T-helper 9 cell (primary cell): ENCODE data around the gene GSTO2.
"Not testable (repeated sequence)": the region's sequence is repeated elsewhere in the genome, so short reads cannot be mapped to it uniquely, and the experiment has no call there.

Source experiments
- DNase-seq: peaks from one replicate; pipeline ENCODE4 v3.0.0-alpha.2; 2020
- total RNA-seq, 2 donors: gene quantifications; one replicate each; lab custom pipeline; 2026; lab: John Stamatoyannopoulos, UW

Gene GSTO2
- 2.1 to 2.4 reads per million in 2 donors for total RNA-seq

- DNase-seq = peak; percentile 96
Measured at GRCh38 chr10:104268713-104269645, at the start of gene GSTO2. Gene GSTO2 (plus strand): TSS chr10:104269184. CDS start chr10:104274916, 5,732 bp downstream.

GRCh38 chr10:104220522-104220921, 48.5 kb upstream of the GSTO2 start:
- DNase-seq = no peak

GRCh38 chr10:104223304-104223703, 45.7 kb upstream of the GSTO2 start:
- no peak for DNase-seq

- no peak for DNase-seq
Measured at GRCh38 chr10:104230490-104230889, 38.5 kb upstream of the GSTO2 start.

- DNase-seq = peak; percentile 100
Measured at GRCh38 chr10:104231784-104232612, 37.0 kb upstream of the GSTO2 start, which contains the start of gene CFAP43. Gene CFAP43 (minus strand): TSS chr10:104232364. CDS start chr10:104232246, 118 bp downstream.

- DNase-seq = no peak
Measured at GRCh38 chr10:104232613-104233102, 36.3 kb upstream of the GSTO2 start.

- DNase-seq = no peak
Measured at GRCh38 chr10:104233817-104234216, 35.2 kb upstream of the GSTO2 start.

GRCh38 chr10:104234934-104235333, 34.0 kb upstream of the GSTO2 start:
- DNase-seq = no peak

- no peak for DNase-seq
Measured at GRCh38 chr10:104235801-104236200, 33.2 kb upstream of the GSTO2 start.

GRCh38 chr10:104240078-104240477, 28.9 kb upstream of the GSTO2 start:
- no peak for DNase-seq

- DNase-seq = no peak
Measured at GRCh38 chr10:104242545-104242944, 26.4 kb upstream of the GSTO2 start.

GRCh38 chr10:104243009-104243408, 26.0 kb upstream of the GSTO2 start:
- DNase-seq = not testable (repeated sequence)

GRCh38 chr10:104243512-104243911, 25.5 kb upstream of the GSTO2 start:
- no peak for DNase-seq

- no peak for DNase-seq
Measured at GRCh38 chr10:104245066-104245632, 23.8 kb upstream of the GSTO2 start.

GRCh38 chr10:104246976-104247375, 22.0 kb upstream of the GSTO2 start:
- DNase-seq = no peak

- DNase-seq = no peak
Measured at GRCh38 chr10:104247513-104248146, 21.4 kb upstream of the GSTO2 start.

- not testable (repeated sequence) for DNase-seq
Measured at GRCh38 chr10:104248931-104249330, 20.1 kb upstream of the GSTO2 start.

GRCh38 chr10:104250371-104250770, 18.6 kb upstream of the GSTO2 start:
- DNase-seq = no peak

GRCh38 chr10:104251443-104251842, 17.5 kb upstream of the GSTO2 start:
- DNase-seq = no peak

- no peak for DNase-seq
Measured at GRCh38 chr10:104252368-104252767, 16.6 kb upstream of the GSTO2 start.

GRCh38 chr10:104253106-104253505, 15.9 kb upstream of the GSTO2 start:
- no peak for DNase-seq
